ENCODE results near the gene ABAT. TPM values are rescaled to one million over a fixed set of nuclear protein-coding genes. Genes with fewer than 3 reads are reported as not detected.

ABAT gene
- total and polyA plus RNA-seq, 2 donors from 2014 or later: 9.6 to 34.0 TPM

- intact Hi-C loops (cut with DNase I): no loop called here
- no peak for TF ChIP-seq CTCF (IDR thresholded peaks at IDR 0.05; ENCODE audit: borderline replicate concordance, extremely low read depth, insufficient read depth)
- Histone ChIP-seq H3K27me3 (ENCODE audit: control insufficient read depth, insufficient read depth, low read length) (no peaks in the 10 kb centered on the region), H3K27ac (ENCODE audit: low read depth in 2 of 2, low read length in 2 of 2) (no peak overlapping the region), H3K9ac (ENCODE audit: low read length in 3 of 3) (no peak overlapping the region), H3K4me1 (ENCODE audit: control insufficient read depth in 2 of 3, insufficient read depth in 2 of 3, low read depth in 1 of 3, low read length in 3 of 3) (no peaks in the 10 kb centered on the region), H3K4me3 (ENCODE audit: low read length in 3 of 3) (no peak overlapping the region), H3K9me3 (ENCODE audit: control insufficient read depth in 2 of 3, insufficient read depth in 1 of 3, low read length in 3 of 3) (no peaks in the 10 kb centered on the region), H3K36me3 (ENCODE audit: control insufficient read depth in 2 of 3, insufficient read depth in 3 of 3, low read length in 3 of 3) (peaks cover 0 to 5% (median 0%) of the 10 kb centered on the region in 3 donors)
- FAIRE-seq (no peak), DNase-seq (no peak)
Measured at GRCh38 chr16:8826278-8826879, 152.0 kb downstream of the ABAT start.

DNA sequence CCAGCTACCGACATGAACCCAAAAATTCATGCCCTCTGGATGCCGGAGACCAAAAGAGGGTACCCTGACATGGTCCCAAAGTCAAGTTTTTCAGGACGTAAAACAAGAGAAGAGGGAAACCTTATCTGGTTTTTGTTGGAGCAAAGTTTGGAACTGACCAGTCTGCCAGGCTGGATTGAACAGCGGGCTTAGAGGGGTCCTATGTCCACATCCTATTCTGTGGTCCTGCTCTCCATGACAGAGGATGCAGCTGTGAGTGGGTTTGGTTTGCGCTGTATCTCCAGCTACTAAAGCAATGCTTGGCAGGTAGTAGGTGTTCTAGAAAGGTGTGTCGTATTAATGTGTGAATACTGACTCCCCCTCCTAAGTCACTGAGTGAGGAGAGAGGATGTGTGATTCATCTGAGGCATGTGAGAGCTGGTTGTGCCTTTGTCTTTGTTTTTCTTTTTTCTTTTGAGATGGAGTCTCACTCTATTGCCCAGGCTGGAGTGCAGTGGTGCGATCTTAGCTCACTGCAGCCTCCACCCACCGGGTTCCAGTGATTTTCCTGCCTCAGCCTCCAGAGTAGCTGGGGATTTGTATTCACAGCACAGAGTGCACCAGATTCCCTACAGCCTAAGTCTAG is 154.2 kb downstream of the ABAT start:
- H3K27me3 ChIP-seq (ENCODE audit: control insufficient read depth, insufficient read depth, low read length): no peaks in the 10 kb centered on the region
- H3K36me3 ChIP-seq (ENCODE audit: control insufficient read depth in 2 of 3, insufficient read depth in 3 of 3, low read length in 3 of 3): peaks cover 0 to 16% (median 0%) of the 10 kb centered on the region in 3 donors
- DNase-seq (no peak), FAIRE-seq (no peak)
- no peaks in the 10 kb centered on the region for H3K9me3 ChIP-seq (ENCODE audit: control insufficient read depth in 2 of 3, insufficient read depth in 1 of 3, low read length in 3 of 3)
- H3K27ac ChIP-seq (ENCODE audit: low read depth in 2 of 2, low read length in 2 of 2): no peak overlapping the region
- intact Hi-C loops (cut with DNase I): no loop called here
- no peak overlapping the region for H3K9ac ChIP-seq (ENCODE audit: low read length in 3 of 3)
- no peak overlapping the region for H3K4me3 ChIP-seq (ENCODE audit: low read length in 3 of 3)
- no peak for TF ChIP-seq CTCF (IDR thresholded peaks at IDR 0.05; ENCODE audit: borderline replicate concordance, extremely low read depth, insufficient read depth)
- no peaks in the 10 kb centered on the region for H3K4me1 ChIP-seq (ENCODE audit: control insufficient read depth in 2 of 3, insufficient read depth in 2 of 3, low read depth in 1 of 3, low read length in 3 of 3)

- H3K4me3 ChIP-seq (ENCODE audit: low read length in 3 of 3): no peak overlapping the region
- TF ChIP-seq CTCF (IDR thresholded peaks at IDR 0.05; ENCODE audit: borderline replicate concordance, extremely low read depth, insufficient read depth): no peak
- intact Hi-C loops (cut with DNase I): no loop called here
- no peaks in the 10 kb centered on the region for H3K9me3 ChIP-seq (ENCODE audit: control insufficient read depth in 2 of 3, insufficient read depth in 1 of 3, low read length in 3 of 3)
- DNase-seq (no peak), FAIRE-seq (no peak)
- H3K9ac ChIP-seq (ENCODE audit: low read length in 3 of 3): no peak overlapping the region
- no peak overlapping the region for H3K27ac ChIP-seq (ENCODE audit: low read depth in 2 of 2, low read length in 2 of 2)
- no peaks in the 10 kb centered on the region for H3K4me1 ChIP-seq (ENCODE audit: control insufficient read depth in 2 of 3, insufficient read depth in 2 of 3, low read depth in 1 of 3, low read length in 3 of 3)
- H3K27me3 ChIP-seq (ENCODE audit: control insufficient read depth, insufficient read depth, low read length): no peaks in the 10 kb centered on the region
- H3K36me3 ChIP-seq (ENCODE audit: control insufficient read depth in 2 of 3, insufficient read depth in 3 of 3, low read length in 3 of 3): peaks cover 0 to 16% (median 0%) of the 10 kb centered on the region in 3 donors
Measured at GRCh38 chr16:8831450-8831849, 157.0 kb downstream of the ABAT start.
